HEK293T (cell line): ENCODE measurements around the gene SPATA6L.

ENCODE experiments used
- CTCF ChIA-PET: fragments of 350-600 bp; formaldehyde crosslinking; extraction: SDS; loops from one replicate; lab custom pipeline; 2021; ENCODE audit warnings: antibody characterized with exemption, inconsistent platforms; lab: Yijun Ruan, JAX
- POLR2A ChIA-PET: fragments of 350-600 bp; formaldehyde crosslinking; extraction: SDS; loops from one replicate; lab custom pipeline; 2020; ENCODE audit warnings: antibody characterized with exemption, inconsistent platforms; lab: Yijun Ruan, JAX
- DNase-seq: peaks from one replicate; pipeline ENCODE4 v3.0.0; 2012; ENCODE audit warnings: mixed read lengths; ENCODE audit errors: extremely low spot score
- ARNT ChIP-seq: fragments of 450-650 bp; IDR thresholded peaks from 2 replicates; pipeline ENCODE4 v1.6.1; 2017; ENCODE audit warnings: mild to moderate bottlenecking
- BHLHE40 ChIP-seq: fragments of 450-650 bp; IDR thresholded peaks from 2 replicates; pipeline ENCODE4 v1.6.1; 2016; ENCODE audit warnings: mild to moderate bottlenecking, moderate library complexity, borderline replicate concordance
- CTBP1 ChIP-seq: fragments of 450-650 bp; IDR thresholded peaks from 2 replicates; pipeline ENCODE4 v1.6.1; 2016; ENCODE audit warnings: borderline replicate concordance
- ELF4 ChIP-seq: fragments of 450-650 bp; IDR thresholded peaks from 2 replicates; pipeline ENCODE4 v1.6.1; 2017; ENCODE audit warnings: antibody characterized with exemption
- FOXA1 ChIP-seq: fragments of 450-650 bp; IDR thresholded peaks from 2 replicates; pipeline ENCODE4 v1.6.1; 2016; ENCODE audit warnings: mild to moderate bottlenecking
- FOXK2 ChIP-seq: fragments of 450-650 bp; IDR thresholded peaks from 2 replicates; pipeline ENCODE4 v1.6.1; 2016; ENCODE audit warnings: mild to moderate bottlenecking
- FOXM1 ChIP-seq: fragments of 450-650 bp; IDR thresholded peaks from 2 replicates; pipeline ENCODE4 v1.6.1; 2017; ENCODE audit warnings: mild to moderate bottlenecking, borderline replicate concordance
- HDGF ChIP-seq: fragments of 450-650 bp; IDR thresholded peaks from 2 replicates; pipeline ENCODE4 v1.6.1; 2017; ENCODE audit warnings: antibody characterized with exemption, borderline replicate concordance
- L3MBTL2 ChIP-seq: fragments of 450-650 bp; conservative IDR thresholded peaks from 2 replicates; pipeline ENCODE4 v1.6.1; 2016; ENCODE audit warnings: mild to moderate bottlenecking
- LEF1 ChIP-seq: fragments of 450-650 bp; IDR thresholded peaks from 2 replicates; pipeline ENCODE4 v1.6.1; 2017; ENCODE audit warnings: mild to moderate bottlenecking, borderline replicate concordance
- NFRKB ChIP-seq: fragments of 450-650 bp; IDR thresholded peaks from 2 replicates; pipeline ENCODE4 v1.6.1; 2016; ENCODE audit warnings: mild to moderate bottlenecking, moderate library complexity
- SP1 ChIP-seq: fragments of 450-650 bp; IDR thresholded peaks from 2 replicates; pipeline ENCODE4 v1.6.1; 2017
- SUZ12 ChIP-seq: fragments of 450-650 bp; IDR thresholded peaks from 2 replicates; pipeline ENCODE4 v1.6.1; 2016; ENCODE audit warnings: mild to moderate bottlenecking
- TARDBP ChIP-seq: fragments of 450-650 bp; IDR thresholded peaks from 2 replicates; pipeline ENCODE4 v1.6.1; 2016
- ZNF384 ChIP-seq: fragments of 450-650 bp; IDR thresholded peaks from 2 replicates; pipeline ENCODE4 v1.6.1; 2016
- TF ChIP-seq, protein P1 (sequence below): fragments of 450-650 bp; IDR thresholded peaks from 2 replicates; pipeline ENCODE4 v1.6.1; 2016

SPATA6L gene

DNA sequence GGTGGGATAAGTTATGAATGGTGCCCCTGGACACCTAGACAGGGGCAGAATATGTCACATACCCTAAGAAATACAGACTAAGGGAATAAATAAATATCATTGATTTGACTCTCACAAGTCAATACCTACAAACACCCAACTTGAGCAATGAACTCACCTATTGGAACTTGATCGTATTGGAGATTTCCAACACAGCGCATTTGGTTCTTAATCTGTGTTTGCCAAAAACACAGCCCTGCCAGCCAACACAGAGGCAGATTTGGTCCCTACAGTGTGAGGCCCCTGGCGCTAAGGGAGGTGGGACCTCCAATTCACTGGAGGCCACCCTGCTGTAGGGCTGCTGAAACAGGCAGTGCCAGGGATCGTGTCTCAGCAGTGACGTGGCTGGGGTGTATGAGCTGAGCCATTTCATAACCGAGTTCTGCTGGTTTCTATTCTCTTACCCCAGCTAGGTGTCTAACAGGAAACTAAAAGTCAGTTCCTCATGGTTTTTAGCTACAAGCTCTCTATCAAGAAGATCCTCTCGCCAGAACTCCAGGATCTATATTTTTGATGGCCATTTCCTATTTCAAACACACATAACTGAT lies 91.5 kb downstream of the SPATA6L start:
- no peak for TF ChIP-seq L3MBTL2
- no peak for TF ChIP-seq BHLHE40
- no peak for TF ChIP-seq TARDBP
- no peak for TF ChIP-seq FOXM1
- no peak for TF ChIP-seq FOXA1
- TF ChIP-seq ARNT: no peak
- no peak for TF ChIP-seq HDGF
- TF ChIP-seq ZNF384: no peak
- TF ChIP-seq LEF1: no peak
- no peak for TF ChIP-seq CTBP1
- no peak for TF ChIP-seq NFRKB
- TF ChIP-seq, protein P1, sequence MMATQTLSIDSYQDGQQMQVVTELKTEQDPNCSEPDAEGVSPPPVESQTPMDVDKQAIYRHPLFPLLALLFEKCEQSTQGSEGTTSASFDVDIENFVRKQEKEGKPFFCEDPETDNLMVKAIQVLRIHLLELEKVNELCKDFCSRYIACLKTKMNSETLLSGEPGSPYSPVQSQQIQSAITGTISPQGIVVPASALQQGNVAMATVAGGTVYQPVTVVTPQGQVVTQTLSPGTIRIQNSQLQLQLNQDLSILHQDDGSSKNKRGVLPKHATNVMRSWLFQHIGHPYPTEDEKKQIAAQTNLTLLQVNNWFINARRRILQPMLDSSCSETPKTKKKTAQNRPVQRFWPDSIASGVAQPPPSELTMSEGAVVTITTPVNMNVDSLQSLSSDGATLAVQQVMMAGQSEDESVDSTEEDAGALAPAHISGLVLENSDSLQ: no peak
- TF ChIP-seq SUZ12: no peak
- no peak for TF ChIP-seq SP1
- TF ChIP-seq FOXK2: no peak
- TF ChIP-seq ELF4: no peak
- POLR2A ChIA-PET: no interaction called here
- no peak for DNase-seq
- CTCF ChIA-PET: no interaction called here

- ChIA-PET POLR2A (no interaction called here), CTCF (no interaction called here)
- no peak for DNase-seq
- TF ChIP-seq FOXM1 (no peak), TARDBP (no peak), CTBP1 (no peak), ELF4 (no peak), LEF1 (no peak), FOXK2 (no peak), SUZ12 (no peak), NFRKB (no peak), HDGF (no peak), ZNF384 (no peak), ARNT (no peak), BHLHE40 (no peak), SP1 (no peak), L3MBTL2 (no peak), FOXA1 (no peak)
- TF ChIP-seq, protein P1: no peak
Measured at GRCh38 chr9:4573634-4574389, 92.5 kb downstream of the SPATA6L start.

- CTCF ChIA-PET: no interaction called here
Measured at GRCh38 chr9:4573176-4573575, 93.1 kb downstream of the SPATA6L start.

DNA sequence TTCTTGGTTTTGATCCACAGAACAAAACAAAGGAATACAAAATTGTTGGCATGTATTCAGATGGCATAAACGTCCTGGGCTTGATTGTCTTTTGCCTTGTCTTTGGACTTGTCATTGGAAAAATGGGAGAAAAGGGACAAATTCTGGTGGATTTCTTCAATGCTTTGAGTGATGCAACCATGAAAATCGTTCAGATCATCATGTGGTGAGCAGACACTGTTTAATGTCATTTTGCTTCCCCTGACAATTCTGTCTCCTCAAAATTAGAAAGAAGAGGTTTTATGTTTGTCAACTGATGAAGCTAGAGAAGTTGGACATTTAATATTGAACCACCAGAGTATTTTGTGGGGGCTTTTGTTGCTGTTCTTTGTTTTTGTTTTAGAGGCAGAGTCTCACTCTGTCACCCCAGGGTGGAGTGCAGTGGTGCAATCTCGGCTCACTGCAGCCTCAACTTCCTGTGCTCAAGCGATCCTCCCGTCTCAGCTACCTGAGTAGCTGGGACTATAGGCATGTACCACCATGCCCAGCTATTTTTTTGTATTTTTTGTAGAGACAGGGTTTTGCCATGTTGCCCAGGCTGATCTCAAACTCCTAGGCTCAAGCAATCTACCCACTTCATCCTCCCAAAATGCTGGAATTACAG lies 94.0 kb downstream of the SPATA6L start:
- ChIA-PET CTCF (no interaction called here), POLR2A (no interaction called here)
- DNase-seq: no peak
- TF ChIP-seq BHLHE40 (no peak), ARNT (no peak), SUZ12 (no peak), ELF4 (no peak), FOXA1 (no peak), HDGF (no peak), LEF1 (no peak), CTBP1 (no peak), TARDBP (no peak), L3MBTL2 (no peak), FOXK2 (no peak), ZNF384 (no peak), NFRKB (no peak), FOXM1 (no peak), SP1 (no peak)
- TF ChIP-seq, protein P1: no peak

More at GRCh38 chr9:4573176-4573575, 93.1 kb downstream of the SPATA6L start:
- POLR2A ChIA-PET: no interaction called here
- TF ChIP-seq BHLHE40 (no peak), LEF1 (no peak), FOXM1 (no peak), L3MBTL2 (no peak), HDGF (no peak), CTBP1 (no peak), SP1 (no peak), TARDBP (no peak)
- TF ChIP-seq, protein P1: peak; percentile 47; the same call in 1 of the 2 replicates
- no peak for DNase-seq

- POLR2A ChIA-PET: no interaction called here
- no peak for TF ChIP-seq SP1
- no peak for TF ChIP-seq BHLHE40
- TF ChIP-seq FOXK2: no peak
- no peak for TF ChIP-seq SUZ12
- TF ChIP-seq, protein P1: no peak
- TF ChIP-seq FOXM1: no peak
- no peak for TF ChIP-seq TARDBP
- no peak for TF ChIP-seq CTBP1
- no peak for TF ChIP-seq HDGF
- no peak for TF ChIP-seq ZNF384
- no peak for TF ChIP-seq FOXA1
- no peak for TF ChIP-seq L3MBTL2
- no peak for TF ChIP-seq ELF4
- TF ChIP-seq NFRKB: no peak
- TF ChIP-seq LEF1: no peak
- no peak for TF ChIP-seq ARNT
- DNase-seq: no peak
- CTCF ChIA-PET: no interaction called here
Measured at GRCh38 chr9:4569101-4569500, 97.2 kb downstream of the SPATA6L start.
